Neural cell (in vitro differentiated cells): ENCODE data around the gene MARK1.

Source experiments
- EZH2 ChIP-seq: fragments of 200-600, 300-800 bp; shearing (Covaris generic), sonication (generic); IDR thresholded peaks from 2 replicates; pipeline ENCODE4 v1.6.1; 2014; ENCODE audit warnings: antibody characterized with exemption, low read length, borderline replicate concordance, mild to moderate bottlenecking; ENCODE audit not compliant: insufficient read depth, poor library complexity, severe bottlenecking
- TF ChIP-seq, protein P1 (sequence below): fragments of 450-650 bp; IDR thresholded peaks from 2 replicates; pipeline ENCODE4 v1.5.1; 2014; ENCODE audit warnings: antibody characterized with exemption, mild to moderate bottlenecking, moderate library complexity; ENCODE audit not compliant: poor library complexity, severe bottlenecking
- TF ChIP-seq, protein P2 (sequence below): IDR thresholded peaks from 2 replicates; pipeline ENCODE4 v1.6.1; 2012; ENCODE audit warnings: borderline replicate concordance

DNA sequence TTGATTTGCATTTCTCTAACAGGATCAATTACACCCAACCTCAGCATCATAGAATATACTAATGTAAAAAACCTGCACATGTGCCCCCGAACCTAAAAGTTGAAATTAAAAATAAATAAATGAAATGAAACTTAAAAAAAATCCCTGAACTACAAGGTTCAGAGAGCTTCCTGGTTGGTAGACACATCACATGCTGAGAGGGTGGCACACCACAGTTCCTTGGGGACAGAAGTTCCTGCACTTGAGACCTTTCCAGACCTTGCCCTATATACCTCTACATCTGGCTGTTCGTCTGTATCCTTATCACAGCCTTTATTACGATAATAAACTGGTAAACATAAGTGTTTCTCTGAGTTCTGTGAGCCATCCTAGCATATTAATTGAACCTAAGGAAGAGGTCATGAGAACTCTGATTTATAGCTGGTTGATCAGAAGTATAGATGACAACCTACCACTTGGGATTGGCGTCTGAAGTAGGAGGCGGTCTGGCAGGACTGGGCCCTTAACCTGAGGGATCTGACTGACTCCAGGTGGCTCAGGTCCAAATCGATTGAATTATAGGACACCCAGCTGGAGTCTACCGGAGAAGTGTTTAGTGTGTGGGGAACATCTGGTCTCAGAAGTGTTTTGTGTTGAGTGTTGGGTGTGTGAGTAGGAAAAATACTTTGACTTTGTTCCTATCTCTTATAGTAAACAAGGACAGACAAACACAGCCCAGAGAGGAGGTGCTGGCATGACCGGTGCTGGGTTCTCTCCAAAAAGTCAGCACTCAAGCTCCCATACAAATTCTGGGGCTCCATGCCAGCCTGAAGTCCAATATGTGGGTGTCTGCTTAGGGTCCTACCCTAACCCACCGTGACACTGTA, 181.2 kb downstream of the MARK1 start:
- TF ChIP-seq, protein P1, sequence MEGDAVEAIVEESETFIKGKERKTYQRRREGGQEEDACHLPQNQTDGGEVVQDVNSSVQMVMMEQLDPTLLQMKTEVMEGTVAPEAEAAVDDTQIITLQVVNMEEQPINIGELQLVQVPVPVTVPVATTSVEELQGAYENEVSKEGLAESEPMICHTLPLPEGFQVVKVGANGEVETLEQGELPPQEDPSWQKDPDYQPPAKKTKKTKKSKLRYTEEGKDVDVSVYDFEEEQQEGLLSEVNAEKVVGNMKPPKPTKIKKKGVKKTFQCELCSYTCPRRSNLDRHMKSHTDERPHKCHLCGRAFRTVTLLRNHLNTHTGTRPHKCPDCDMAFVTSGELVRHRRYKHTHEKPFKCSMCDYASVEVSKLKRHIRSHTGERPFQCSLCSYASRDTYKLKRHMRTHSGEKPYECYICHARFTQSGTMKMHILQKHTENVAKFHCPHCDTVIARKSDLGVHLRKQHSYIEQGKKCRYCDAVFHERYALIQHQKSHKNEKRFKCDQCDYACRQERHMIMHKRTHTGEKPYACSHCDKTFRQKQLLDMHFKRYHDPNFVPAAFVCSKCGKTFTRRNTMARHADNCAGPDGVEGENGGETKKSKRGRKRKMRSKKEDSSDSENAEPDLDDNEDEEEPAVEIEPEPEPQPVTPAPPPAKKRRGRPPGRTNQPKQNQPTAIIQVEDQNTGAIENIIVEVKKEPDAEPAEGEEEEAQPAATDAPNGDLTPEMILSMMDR: no peak
- TF ChIP-seq EZH2: no peak
- TF ChIP-seq, protein P2, sequence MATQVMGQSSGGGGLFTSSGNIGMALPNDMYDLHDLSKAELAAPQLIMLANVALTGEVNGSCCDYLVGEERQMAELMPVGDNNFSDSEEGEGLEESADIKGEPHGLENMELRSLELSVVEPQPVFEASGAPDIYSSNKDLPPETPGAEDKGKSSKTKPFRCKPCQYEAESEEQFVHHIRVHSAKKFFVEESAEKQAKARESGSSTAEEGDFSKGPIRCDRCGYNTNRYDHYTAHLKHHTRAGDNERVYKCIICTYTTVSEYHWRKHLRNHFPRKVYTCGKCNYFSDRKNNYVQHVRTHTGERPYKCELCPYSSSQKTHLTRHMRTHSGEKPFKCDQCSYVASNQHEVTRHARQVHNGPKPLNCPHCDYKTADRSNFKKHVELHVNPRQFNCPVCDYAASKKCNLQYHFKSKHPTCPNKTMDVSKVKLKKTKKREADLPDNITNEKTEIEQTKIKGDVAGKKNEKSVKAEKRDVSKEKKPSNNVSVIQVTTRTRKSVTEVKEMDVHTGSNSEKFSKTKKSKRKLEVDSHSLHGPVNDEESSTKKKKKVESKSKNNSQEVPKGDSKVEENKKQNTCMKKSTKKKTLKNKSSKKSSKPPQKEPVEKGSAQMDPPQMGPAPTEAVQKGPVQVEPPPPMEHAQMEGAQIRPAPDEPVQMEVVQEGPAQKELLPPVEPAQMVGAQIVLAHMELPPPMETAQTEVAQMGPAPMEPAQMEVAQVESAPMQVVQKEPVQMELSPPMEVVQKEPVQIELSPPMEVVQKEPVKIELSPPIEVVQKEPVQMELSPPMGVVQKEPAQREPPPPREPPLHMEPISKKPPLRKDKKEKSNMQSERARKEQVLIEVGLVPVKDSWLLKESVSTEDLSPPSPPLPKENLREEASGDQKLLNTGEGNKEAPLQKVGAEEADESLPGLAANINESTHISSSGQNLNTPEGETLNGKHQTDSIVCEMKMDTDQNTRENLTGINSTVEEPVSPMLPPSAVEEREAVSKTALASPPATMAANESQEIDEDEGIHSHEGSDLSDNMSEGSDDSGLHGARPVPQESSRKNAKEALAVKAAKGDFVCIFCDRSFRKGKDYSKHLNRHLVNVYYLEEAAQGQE: no peak
